ENCODE data around the gene SEC14L5.
A peak's percentile ranks its signal among the peaks of the same experiment; 100 is the strongest.

SEC14L5 gene

DNA sequence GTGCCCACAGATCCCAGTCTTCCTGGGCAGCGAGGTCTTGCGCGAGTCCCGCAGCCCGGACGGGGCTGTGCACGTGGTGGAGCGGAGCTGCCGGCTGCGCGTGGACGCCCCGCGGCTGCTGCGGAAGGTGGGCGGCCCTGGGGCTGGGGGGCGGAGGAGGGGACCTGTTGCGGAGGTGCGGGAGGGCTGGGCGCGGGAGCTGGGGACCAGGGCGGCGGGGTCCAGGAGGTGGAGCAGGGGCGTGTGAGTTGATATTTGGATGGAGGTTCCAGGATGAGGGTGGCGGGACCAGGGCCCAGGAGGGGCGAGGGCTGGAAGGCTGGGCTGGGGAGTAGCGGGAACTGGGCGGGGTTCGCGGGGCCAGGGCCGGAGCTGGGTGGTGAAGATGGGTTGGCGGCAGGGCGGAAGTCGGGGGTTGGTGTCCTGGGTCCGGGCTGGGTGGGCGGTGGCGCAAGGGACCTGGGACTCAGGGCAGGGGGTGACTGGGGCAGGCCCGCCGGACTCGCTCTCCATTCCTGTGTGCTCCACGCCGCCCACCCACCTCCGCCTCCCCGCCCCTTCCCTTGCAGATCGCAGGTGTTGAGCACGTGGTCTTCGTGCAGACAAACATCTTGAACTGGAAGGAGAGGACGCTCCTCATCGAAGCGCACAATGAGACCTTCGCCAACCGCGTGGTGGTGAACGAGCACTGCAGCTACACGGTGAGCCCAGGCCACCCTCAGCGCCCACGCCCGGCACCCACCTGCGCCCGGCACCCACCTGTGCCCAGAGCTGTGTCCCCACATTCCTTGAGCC is 29.6 kb downstream of the SEC14L5 start:
- DNase-seq: no peak

DNA sequence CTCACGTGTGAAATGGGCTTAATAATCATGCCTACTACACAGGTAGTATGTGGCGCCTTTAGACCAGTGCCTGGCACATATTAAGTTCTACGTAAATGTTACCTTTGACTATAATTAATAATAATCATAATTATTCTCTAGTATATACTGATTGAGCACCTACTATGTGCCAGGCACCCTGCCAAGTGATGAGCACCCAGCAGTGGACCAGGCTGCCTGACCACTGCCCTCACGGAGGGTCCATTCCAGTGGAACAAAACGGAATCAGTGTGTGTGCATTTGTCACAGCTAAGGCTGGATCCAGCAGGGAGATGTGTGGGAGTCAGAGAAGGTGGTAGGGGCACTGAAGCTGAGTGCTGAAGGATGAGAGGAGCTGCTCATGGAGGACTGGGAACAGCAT is 30.5 kb downstream of the SEC14L5 start:
- no peak for DNase-seq

DNA sequence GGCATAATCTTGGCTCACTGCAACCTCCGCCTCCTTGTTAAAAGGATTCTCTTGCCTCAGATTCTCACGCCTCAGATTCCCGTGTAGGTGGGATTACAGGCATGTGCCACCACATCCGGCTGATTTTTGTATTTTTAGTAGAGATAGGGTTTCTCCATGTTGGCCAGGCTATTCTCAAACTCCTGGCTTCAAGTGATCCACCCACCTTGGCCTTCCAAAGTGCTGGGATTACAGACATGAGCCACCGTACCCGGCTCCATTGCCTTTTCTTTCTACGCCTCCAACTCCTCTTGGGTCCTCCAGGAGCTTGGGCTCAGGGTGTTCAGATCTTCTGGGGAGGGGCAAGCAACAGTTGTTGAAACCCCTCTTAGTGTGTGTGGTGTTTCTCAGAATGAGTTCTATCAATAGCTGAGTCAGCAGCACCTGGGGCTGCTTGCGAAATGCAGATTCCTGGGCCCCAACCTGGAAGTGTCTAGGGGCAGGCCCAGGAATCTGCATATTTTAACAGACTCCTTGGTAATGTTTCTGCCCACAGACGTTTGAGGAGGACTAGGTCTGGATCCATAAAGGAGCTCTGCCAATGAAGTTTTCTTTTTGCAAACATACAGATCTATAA is 31.4 kb downstream of the SEC14L5 start:
- DNase-seq: no peak

DNA sequence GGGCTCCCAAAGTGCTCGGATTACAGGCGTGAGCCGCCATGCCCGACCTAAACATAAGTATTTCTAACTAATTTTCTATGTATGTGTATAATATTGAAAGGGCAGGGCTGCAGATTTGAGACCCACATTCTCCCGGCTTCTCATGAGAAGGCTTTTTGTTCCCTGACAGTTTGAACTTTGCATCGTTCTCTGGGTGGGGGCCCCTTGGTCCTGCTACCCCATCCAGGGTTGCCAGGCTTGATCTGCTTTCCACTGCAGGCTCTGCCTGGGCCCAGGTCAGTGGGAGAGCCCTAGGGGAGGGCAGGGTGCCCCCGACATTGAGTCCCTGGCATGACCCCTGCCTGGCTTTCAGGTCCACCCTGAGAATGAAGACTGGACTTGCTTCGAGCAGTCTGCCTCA is 32.3 kb downstream of the SEC14L5 start:
- DNase-seq: no peak

DNA sequence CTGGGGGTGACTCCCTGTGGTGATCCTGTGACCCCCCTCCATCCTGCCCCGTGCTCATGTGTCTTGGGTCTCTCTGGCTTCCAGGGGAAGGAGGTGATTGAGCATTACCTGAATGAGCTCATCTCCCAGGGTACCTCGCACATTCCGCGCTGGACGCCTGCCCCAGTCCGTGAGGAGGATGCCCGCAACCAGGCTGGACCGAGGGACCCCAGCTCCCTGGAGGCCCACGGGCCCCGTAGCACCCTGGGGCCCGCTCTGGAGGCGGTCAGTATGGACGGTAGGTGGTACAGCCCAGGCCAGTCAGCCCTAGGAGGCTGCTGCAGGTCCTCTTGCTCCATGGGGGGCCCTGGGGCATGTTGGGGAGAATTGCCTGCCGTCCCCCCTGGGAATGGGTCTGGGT is 33.6 kb downstream of the SEC14L5 start:
- no peak for DNase-seq

DNA sequence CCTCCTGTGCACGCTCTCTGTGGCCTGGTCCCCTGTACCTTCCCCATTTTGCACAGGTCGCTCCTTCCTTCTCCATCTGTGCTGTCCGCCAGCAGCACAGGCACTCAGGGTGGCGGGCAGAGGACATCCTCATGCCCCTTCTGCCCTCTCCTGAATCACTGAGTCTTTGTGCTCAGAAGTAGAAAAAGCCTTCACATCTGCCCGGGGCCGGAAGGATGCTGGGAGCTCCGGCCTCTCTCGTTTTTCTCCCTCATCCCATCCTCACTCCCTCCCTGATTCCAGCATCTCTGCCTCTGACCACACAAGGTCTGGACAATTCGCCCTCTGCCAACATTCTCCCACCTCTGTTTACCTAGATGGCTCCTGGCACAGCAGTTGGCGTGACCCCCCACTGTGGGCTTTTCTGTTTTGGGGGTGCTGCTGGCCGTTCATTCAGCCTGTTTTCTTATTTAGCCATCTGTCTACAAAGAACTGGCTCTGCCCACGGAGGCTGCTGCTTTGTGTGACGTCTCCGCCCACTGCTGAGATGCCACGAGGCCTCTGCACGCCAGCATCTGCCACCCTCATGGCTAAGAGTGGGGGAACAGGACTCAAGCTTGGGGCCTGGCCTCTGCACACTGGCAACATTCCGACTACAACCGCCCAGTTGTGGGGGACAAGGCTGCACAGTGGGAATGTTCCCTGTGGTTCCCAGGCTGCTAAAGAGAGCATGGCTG is 36.7 kb downstream of the SEC14L5 start:
- no peak for DNase-seq

DNA sequence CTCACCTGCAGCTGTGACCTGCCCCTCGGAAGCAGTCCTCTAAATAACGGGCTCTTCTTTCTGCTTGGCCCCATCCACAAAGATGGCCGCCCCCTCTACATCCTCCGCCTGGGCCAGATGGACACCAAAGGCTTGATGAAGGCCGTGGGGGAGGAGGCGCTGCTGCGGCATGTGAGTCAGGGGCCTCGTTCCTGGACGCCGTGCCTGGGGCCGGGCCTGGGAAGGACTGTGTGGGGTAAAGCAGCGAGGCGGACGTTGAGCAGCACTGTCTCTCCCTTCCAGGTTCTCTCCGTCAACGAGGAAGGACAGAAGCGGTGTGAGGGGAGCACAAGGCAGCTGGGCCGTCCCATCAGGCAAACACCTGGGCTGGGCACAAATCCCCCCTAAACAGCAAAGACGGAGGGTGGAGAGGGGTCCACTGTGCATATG is 42.5 kb downstream of the SEC14L5 start:
- DNase-seq: no peak

DNA sequence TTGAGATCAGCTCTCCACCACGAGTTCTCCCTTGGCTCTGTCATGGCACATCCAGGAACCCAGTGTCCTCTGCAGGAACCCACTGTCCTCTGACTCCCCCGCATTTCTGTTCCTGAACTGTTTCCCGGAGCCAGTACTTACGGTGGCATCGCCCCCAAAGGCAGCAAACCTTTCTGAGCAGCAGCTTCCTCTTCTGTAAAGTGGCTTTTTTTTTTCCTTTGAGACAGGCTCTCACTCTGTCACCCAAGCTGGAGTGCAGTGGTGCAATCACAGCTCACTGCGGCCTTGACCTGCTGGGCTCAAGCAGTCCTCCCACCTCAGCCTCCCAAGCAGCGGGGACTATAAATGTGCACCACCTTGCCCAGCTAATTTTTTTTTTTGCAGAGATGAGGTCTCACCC is 43.4 kb downstream of the SEC14L5 start:
- no peak for DNase-seq

DNA sequence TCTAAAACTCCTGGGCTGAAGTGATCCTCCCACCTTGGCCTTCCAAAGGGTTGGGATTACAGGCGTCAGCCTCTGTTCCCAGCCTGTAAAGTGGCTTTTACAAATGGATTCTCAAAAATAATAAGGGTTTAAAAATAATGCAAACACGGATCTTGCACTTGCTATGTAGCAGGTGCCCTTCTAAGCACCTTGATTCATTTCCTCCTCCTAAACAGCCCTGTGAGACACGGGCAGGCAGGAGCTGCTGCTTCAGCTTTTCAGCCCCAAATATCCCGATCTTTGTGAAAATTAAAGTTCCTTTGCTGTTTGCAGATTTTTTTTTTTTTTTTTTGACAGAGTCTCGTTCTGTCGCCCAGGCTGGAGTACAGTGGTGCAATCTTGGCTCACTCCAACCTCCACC is 43.9 kb downstream of the SEC14L5 start:
- peak; percentile 64 for DNase-seq

DNA sequence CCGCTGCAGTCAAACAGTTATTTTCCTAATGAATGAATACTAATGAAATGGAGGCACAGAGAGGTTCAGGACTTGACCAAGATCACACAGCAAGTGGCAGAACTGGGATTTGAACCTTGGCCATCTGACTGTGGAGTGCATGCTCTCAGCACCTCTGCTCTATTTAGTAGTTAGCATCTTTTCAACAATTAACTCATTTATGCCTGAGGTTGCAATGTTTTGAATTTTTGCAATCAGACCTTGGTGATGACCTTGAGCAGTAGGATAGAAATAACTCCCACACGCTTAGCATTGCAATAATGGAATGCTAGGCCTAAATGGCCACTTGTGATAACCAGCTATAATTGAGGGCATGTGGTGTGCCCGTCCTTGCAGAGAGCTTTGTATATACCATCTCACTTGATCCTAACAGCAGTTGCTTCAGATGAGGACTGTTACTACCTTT is 44.6 kb downstream of the SEC14L5 start:
- DNase-seq: no peak

DNA sequence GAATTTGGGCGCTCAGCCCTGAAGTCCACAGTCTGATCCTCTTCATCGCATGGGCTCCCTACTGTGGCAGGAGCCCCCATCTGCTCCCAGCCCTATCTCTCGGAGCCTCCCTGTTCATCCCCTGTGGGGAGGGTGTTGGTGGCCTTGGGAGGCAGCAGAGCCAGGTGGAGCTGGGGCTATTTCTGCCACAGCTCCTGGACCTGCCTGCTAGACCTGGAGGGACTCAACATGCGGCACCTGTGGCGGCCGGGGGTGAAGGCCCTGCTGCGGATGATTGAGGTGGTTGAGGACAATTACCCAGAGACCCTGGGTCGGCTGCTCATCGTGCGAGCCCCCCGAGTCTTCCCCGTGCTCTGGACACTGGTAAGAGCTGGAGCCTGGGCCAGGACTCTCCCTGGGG is 45.1 kb downstream of the SEC14L5 start:
- DNase-seq: no peak

DNA sequence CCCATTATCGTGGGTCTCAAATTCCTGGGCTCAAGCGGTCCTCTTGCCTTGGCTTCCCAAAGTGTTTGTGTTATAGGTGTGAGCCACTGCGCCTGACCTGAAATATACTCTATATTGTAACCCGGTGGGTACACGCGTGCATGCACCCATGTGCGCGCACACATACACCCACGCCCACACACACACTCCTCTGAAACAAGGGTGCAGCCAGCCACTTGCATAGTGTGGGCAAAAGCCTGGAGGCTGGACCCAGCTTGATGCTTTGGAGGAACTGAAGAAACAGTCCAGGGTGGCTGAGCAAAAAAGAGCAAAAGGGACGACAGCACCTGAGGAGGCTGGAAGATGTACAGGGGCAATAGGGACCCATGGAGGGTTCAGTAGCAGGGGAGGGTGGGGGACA is 45.7 kb downstream of the SEC14L5 start:
- DNase-seq: no peak

DNA sequence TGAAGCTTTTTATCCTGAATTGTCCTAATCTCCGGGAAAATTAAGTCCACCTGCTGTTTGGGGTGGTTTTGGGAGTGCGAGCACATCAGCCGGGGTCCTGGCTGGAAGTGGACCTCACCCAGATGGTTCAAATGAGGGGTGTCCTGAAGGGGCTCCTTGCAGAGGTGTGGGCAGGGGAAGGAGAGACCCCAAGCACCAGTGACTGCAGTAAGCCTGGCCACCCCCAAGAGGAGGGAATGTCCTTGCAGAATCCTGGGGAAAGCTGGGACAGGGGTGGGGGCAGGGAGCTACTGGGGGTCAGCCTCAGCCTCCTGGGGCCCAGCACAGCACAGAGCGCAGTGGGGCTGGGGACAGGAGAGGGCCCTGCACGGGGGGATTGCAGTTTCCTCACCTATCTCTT is 46.2 kb downstream of the SEC14L5 start:
- no peak for DNase-seq

DNA sequence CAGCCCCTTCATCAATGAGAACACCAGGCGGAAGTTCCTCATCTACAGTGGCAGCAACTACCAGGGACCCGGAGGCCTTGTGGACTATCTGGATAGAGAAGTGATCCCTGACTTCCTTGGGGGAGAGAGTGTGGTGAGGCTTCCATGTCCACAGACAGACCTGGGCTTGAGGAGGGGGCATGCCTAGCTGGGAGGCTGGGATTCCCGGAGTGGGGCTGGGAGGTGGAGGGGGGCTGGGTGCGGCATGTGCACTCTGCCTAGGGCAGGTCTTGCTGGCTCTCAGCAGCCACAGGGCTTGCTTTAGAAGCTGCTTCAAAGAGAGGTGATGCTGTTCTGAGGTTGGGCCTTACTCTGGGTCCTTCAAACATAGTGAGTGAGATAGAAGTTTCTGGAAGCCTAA is 47.8 kb downstream of the SEC14L5 start:
- no peak for DNase-seq

DNA sequence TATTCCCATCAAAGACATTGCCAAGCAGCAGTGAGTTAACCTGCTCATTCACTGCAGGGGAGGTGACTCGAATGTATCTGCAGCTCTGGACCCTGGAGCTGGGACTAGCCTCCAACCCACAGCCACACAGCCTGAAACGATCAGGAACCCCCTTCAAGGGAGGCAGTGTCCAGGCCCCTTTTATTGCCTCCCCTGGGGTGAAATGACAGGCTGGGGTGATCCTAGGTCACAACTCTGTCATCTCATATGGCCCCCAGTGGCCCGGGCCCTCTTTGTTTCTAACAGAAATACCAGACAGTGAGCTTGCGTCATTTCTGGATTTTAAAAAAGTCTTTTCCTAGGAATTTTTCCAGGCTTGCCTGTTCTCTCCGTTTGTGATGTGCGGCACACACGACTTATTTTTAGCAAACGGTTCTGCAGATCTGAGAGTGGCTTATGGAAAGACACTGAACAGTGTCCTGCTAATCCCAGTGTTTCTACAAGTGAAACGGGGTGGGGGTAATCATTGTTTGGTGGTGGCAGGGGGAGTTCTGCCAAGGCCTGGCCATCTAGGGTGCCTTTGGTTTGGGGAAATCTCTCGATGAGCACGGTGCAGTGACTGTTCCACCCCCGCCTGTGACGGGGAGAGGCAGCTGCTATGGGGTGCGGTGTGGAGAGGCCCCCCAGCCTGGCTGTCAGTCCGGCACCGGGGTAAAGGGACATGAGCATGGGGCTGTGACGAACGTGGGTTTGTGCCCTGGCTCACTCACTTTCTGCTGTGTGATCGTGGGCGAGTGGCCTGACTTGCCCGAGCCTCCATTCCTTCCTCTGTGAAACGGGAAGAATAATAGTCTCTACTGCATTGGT is 48.4 kb downstream of the SEC14L5 start:
- DNase-seq: no peak

DNA sequence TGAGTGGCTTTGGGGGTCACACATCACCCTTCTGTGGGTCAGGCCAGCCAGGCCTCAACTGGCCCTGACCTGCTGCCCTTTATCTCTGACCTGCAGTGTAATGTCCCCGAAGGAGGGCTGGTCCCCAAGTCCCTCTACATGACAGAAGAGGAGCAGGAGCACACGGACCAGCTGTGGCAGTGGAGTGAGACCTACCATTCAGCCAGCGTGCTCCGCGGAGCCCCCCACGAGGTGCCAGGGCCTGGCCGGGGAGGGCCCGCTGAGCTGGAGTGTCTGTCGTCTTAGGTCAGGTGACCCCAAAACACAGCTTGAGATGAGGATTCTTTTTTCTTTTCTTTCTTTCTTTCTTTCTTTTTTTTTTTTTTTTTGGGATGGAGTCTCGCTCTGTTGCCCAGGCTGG is 49.1 kb downstream of the SEC14L5 start:
- DNase-seq: no peak

DNA sequence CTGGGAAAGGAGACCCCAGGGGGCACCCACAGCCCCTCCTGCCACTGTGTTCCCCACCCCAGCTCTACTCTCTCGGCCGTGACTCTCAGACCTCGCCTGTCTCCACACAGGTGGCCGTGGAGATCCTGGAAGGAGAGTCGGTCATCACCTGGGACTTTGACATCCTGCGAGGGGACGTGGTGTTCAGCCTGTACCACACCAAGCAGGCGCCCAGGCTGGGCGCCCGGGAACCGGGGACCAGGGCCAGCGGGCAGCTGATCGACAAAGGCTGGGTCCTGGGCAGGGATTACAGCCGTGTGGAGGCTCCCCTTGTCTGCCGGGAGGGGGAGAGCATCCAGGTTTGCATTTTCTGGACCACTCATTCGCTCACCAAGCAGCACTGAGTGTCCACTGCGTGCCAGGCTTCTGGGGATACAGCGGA is 50.2 kb downstream of the SEC14L5 start:
- DNase-seq: no peak

DNA sequence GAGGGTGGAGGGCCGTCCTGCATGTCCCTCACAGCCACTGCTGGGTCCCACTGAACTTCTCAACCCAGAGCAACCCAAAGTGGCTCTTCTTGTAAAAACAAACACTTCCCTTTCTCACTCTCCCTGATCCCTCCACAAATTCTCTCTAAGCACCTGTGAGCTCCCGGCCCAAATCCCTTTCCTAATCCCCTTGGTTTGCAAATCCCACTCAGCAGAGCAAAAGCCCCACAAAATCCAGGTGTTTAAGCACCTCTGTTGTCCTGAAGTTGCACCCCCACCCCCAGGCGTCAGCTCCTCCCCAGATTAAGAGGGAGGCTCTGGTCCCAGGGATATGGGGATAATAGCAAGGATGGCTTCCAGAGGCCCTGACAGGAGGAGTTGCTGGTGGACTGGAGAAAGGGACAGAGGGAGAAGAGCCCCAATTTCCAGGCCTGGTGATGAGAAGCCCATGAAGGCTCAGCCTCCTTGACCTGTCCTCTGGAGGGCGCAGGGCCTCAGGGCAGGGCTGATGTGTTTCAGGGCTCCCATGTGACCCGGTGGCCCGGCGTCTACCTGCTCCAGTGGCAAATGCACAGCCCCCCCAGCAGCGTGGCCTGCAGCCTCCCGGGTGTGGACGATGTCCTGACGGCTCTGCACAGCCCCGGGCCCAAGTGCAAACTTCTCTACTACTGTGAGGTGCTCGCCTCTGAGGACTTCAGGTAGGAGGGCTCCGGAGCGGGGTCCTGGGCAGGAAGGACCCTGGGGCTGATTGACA is 52.6 kb downstream of the SEC14L5 start:
- peak; percentile 62 for DNase-seq

DNA sequence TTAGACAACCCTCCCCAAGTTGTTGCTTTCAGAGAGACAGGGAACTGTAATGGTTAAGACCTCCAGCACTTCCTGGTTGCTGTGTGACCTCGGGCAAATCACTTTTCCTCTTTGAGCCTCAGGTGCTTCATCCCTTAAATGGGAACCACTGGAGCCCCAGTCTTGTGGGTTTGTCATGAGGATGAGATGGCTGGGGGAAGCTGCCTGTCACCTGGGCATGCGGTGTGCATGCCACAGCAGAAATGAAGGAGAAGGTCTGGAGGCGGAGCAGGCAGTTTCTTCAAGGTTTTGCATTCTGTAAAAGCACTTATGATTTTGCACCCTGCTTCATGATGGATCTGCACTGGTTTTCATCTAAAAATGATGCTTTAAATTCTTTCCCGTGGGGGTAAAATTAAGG is 53.5 kb downstream of the SEC14L5 start:
- DNase-seq: peak; percentile 35

DNA sequence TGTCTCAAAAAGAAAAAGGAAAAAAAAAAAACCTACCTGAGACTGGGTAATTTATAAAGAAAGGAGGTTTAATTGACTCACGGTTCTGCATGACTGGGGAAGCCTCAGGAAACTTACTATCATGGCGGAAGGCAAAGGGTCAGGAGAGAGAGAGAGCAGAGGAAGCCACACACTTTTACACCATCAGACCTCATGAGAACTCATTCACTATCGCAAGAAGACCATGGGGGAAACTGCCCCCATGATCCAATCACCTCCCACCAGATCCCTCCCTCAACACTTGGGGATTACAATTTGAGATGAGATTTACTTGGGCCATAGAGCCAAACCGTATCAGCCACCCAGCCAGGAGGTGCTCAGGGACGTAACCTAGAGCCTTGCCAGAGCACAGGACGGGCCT is 54.8 kb downstream of the SEC14L5 start:
- DNase-seq: no peak

DNA sequence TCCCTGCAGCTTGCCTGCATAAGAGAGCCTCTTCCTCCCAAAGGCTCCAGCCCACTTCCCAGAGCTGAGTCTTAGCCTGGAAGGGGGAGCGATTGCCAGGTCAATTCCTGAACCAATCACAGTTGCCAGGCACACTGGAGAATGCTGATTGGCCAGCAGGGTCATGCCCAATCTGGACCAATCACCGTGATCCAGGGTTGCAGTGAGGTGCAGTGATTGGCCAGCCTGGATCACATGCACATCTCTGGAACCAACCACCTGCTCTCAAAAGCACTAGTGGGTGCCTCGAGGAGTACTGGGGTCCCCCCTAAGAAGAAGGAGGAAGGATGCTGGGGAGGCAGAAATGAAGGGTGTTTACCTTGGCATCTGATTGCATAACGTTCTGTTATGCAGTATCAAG is 57.2 kb downstream of the SEC14L5 start:
- no peak for DNase-seq

DNA sequence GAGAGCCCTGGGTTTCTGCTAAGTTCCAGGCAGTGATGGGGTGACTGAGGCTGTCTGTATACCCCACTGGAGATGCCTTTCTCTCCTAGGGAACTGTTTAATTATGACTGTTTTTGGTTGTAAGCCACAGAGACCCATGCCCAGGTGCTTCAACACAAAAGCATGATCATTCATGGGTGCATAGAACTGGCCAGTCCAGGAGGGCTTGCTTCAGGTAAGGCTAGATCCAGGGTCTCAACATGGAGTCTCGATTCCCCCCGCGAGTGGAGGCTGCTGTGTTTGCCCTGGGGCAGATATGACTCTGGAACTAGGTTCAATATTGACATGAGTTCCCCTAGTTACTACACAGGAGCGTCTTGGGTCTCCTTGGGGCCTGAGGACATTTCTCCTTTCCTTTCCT is 57.8 kb downstream of the SEC14L5 start:
- DNase-seq: no peak
